MCF 10A (cell line): ENCODE measurements around the gene C2orf81. TPM values are rescaled to one million over a fixed set of nuclear protein-coding genes. Genes with fewer than 3 reads are reported as not detected.
"Not testable (repeated sequence)": the region's sequence is repeated elsewhere in the genome, so short reads cannot be mapped to it uniquely, and the experiment has no call there.

ENCODE experiments used
- BruUV-seq: library from RNA; stranded (reverse); fragments of 400-500 nt; replicated peaks from 2 replicates; lab custom pipeline; 2021; lab: Mats Ljungman, UMichigan
- CTCF ChIA-PET: fragments of 300-600 bp; sonication (Branson Sonifier 250); formaldehyde crosslinking; extraction: SDS; loops from one replicate; lab custom pipeline; 2021; ENCODE audit warnings: antibody characterized with exemption, inconsistent platforms; lab: Yijun Ruan, JAX
- POLR2A ChIA-PET: fragments of 300-600, 350-650 bp; sonication (Branson Sonifier 250); formaldehyde crosslinking; extraction: SDS; loops from one replicate; lab custom pipeline; 2020; ENCODE audit warnings: antibody characterized with exemption, inconsistent platforms; lab: Yijun Ruan, JAX
- DNase-seq: peaks from one replicate; pipeline ENCODE4 v3.0.0-alpha.2; 2018; ENCODE audit not compliant: unreplicated experiment
- H3K27ac Mint-ChIP-seq: one replicate; pipeline ENCODE4 v1.8.0; 2022; ENCODE audit warnings: mild to moderate bottlenecking, low read depth, mixed read lengths; ENCODE audit not compliant: unreplicated experiment
- H3K27me3 Mint-ChIP-seq: one replicate; pipeline ENCODE4 v1.8.0; 2022; ENCODE audit warnings: mixed read lengths; ENCODE audit not compliant: insufficient read depth, unreplicated experiment
- H3K36me3 Mint-ChIP-seq: one replicate; pipeline ENCODE4 v1.8.0; 2022; ENCODE audit warnings: mild to moderate bottlenecking, moderate library complexity, mixed read lengths; ENCODE audit not compliant: insufficient read depth, unreplicated experiment
- H3K4me1 Mint-ChIP-seq: one replicate; pipeline ENCODE4 v1.8.0; 2022; ENCODE audit warnings: mixed read lengths; ENCODE audit not compliant: insufficient read depth, unreplicated experiment
- H3K4me3 Mint-ChIP-seq: one replicate; pipeline ENCODE4 v1.8.0; 2022; ENCODE audit warnings: mild to moderate bottlenecking, moderate library complexity, mixed read lengths; ENCODE audit not compliant: unreplicated experiment
- H3K9me3 Mint-ChIP-seq: one replicate; pipeline ENCODE4 v1.8.0; 2022; ENCODE audit warnings: mixed read lengths; ENCODE audit not compliant: unreplicated experiment
- CTCF ChIP-seq: fragments of 200-600 bp; IDR thresholded peaks from one replicate; pipeline ENCODE4 v1.8.0; 2022; ENCODE audit warnings: antibody characterized with exemption, mild to moderate bottlenecking; ENCODE audit not compliant: unreplicated experiment
- intact Hi-C: fragments of 100-400 bp; cut with micrococcal nuclease; formaldehyde crosslinking; loops from 2 replicates; pipeline ENCODE4 v1.14.1; 2022
- total RNA-seq: library from RNA; stranded (reverse); gene quantifications from 2 replicates; pipeline ENCODE4 v1.2.3, GENCODE V29; 2022

The C2orf81 gene
- total RNA-seq, 1 experiment from 2014 or later, result 5.6 TPM

DNA sequence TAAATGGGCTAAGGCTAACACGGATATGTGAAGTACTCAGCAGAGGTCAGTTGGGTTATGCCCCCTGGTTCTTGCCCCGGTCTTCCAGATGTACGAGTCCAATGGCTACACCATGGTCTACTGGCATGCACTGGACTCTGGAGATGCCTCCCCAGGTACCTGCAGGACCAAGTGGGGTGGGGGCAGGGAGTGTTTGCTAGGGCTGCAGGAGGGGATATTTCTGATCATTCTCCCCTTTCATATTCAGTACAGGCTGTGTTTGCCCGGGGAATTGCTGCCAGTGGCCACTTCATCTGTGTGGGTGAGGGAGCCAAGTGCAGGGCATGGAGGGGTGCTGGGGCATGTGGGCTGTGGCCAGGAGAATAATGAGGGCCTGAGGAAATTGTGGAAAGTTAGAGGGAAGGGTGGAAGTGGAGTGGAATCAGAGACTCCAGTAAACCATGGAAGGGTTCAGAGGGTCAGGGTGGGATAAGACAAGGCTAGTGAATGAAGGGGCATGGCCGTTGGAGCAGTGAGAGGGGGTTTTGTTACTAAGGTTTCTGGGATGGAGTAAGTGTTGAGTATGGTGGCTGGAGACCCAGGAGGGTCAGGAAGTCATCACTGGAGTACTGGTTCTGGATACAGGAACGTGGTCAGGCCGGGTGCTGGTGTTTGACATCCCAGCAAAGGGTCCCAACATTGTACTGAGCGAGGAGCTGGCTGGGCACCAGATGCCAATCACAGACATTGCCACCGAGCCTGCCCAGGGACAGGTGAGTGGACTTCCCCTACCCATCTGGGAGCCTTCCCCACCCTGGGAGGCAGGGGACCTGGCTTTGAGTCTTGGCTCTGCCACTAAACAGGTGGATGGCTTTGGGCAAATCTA, 2.0 kb upstream of the C2orf81 start:
- H3K4me1 Mint-ChIP-seq, result peaks cover 33% of the 10 kb centered on the region
- intact Hi-C loops, result no loop called here
- TSS peak; percentile 4 for BruUV-seq
- H3K27me3 Mint-ChIP-seq, result no peaks in the 10 kb centered on the region
- H3K9me3 Mint-ChIP-seq, result no peaks in the 10 kb centered on the region
- H3K36me3 Mint-ChIP-seq, result peaks cover 51% of the 10 kb centered on the region
- peak overlapping the region; percentile 87 for H3K4me3 Mint-ChIP-seq
- no peak for TF ChIP-seq CTCF
- DNase-seq, result no peak
- ChIA-PET POLR2A (interaction anchor here (0.7 to 4.8 kb wide), 8 partner anchors 10 to 44 kb away, joined by 3 to 38 read pairs (median 16); partner anchors contain the start of genes INO80B, RTKN and WBP1), CTCF (interaction anchor here (0.7 to 0.9 kb wide), 3 partner anchors 33 to 600 kb away, joined by 3 to 4 read pairs (median 3); no protein-coding TSS in a partner anchor)
- H3K27ac Mint-ChIP-seq, result peak overlapping the region; percentile 82

DNA sequence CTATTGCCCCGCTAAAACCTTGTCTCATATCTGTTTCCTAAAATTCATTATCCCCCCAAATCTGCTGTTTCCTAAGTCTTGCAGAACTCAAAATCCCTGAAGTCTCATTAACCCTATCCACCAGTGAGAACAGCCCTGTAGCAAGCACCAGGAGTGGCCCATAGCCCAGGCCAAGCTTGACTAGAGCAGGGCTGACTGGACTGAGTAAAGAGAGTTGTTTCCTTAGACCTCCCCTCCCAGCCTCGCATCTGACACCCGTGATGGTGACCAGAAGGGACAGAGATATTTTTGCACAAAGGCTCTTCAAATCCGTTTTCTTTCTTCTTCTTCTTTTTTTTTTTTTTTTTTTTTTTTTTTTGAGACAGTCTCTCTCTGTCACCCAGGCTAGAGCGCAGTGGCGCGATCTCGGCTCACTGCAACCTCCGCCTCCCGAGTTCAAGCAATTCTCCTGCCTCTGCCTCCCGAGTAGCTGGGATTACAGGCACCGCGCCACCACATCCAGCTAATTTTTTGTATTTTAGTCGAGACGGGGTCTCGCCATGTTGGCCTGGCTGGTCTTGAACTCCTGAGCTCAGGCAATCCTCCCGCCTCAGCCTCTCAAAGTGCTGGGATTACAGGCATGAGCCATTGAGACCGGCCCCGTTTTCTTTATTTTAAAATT, 846 bp downstream of the C2orf81 start:
- Mint-ChIP-seq H3K4me3 (peak overlapping the region; percentile 87), H3K4me1 (peaks cover 30% of the 10 kb centered on the region), H3K36me3 (peaks cover 26% of the 10 kb centered on the region), H3K27ac (peak overlapping the region; percentile 82)
- H3K27me3 Mint-ChIP-seq, DNase-seq, H3K9me3 Mint-ChIP-seq, intact Hi-C loops, BruUV-seq: not testable (repeated sequence)
- CTCF ChIA-PET, result interaction anchor here (1.3 kb wide), 1 partner anchor 20 kb away, joined by 3 read pairs; no protein-coding TSS in a partner anchor
- POLR2A ChIA-PET, result interaction anchor here (0.6 to 3.7 kb wide), 12 partner anchors 11 to 684 kb away, joined by 3 to 29 read pairs (median 4); partner anchors contain the start of genes AUP1, HTRA2, INO80B and MRPL53

DNA sequence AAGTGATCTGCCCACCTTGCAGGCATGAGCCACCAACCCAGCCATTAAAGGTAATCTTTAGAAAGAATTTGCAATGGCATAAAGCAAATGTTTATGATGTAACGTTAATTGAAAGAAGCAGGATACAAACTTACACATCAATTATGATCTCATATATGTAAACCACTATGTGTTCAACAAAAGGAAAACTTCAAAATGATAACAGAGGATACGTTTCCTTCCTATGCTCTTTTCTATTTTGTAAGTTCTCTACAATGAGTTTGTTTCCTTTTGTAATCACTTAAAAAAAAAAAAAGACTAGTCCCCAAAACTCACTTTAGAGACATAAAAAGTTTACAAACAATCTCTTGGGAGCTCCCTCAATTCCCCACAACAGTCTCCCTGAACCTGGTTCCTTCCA, 1.4 kb downstream of the C2orf81 start:
- Mint-ChIP-seq H3K4me3 (no peak overlapping the region), H3K4me1 (peaks cover 27% of the 10 kb centered on the region), H3K27ac (no peak overlapping the region), H3K9me3 (no peaks in the 10 kb centered on the region), H3K36me3 (peaks cover 20% of the 10 kb centered on the region), H3K27me3 (no peaks in the 10 kb centered on the region)
- TF ChIP-seq CTCF, result no peak
- POLR2A ChIA-PET, result interaction anchor here (0.7 to 3.7 kb wide), 3 partner anchors 12 to 38 kb away, joined by 3 to 19 read pairs (median 4); partner anchors contain the start of gene WBP1
- intact Hi-C loops, result no loop called here
- CTCF ChIA-PET, result no interaction called here
- DNase-seq, result no peak
- no TSS peak for BruUV-seq

DNA sequence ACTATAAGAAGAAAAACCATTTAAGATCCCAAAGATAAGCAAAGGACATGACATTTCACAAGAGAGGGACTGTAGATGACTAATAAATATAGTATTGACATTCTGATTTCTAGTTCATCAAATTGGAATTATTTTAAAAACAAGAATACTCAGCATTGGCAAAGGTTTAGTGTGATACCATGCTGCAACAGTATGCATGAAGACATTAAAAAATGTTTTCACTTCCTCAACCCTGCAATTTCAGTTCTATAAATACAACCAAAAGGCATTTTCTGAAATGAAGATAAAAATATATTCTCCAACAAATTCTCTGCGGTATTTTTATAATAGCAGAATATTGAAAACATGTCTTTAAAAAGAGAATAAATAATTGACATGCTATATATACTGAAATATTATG, 2.1 kb downstream of the C2orf81 start:
- Mint-ChIP-seq H3K4me1 (peaks cover 27% of the 10 kb centered on the region), H3K9me3 (no peaks in the 10 kb centered on the region), H3K27ac (no peak overlapping the region), H3K27me3 (no peaks in the 10 kb centered on the region), H3K4me3 (no peak overlapping the region), H3K36me3 (peaks cover 15% of the 10 kb centered on the region)
- CTCF ChIA-PET, result no interaction called here
- no TSS peak for BruUV-seq
- intact Hi-C loops, result no loop called here
- POLR2A ChIA-PET, result no interaction called here
- DNase-seq, result no peak
- TF ChIP-seq CTCF, result no peak
